Caco-2 (cell line): ENCODE measurements around the gene SCGB3A1. TPM values are rescaled to one million over a fixed set of nuclear protein-coding genes. Genes with fewer than 3 reads are reported as not detected.

Source experiments
- BruUV-seq: library from RNA; stranded (reverse); fragments of 400-500 nt; replicated peaks from 2 replicates; lab custom pipeline; 2021; lab: Mats Ljungman, UMichigan
- CTCF ChIA-PET: fragments of 300-600 bp; sonication (Branson Sonifier 250); formaldehyde crosslinking; loops from one replicate; lab custom pipeline; 2022; ENCODE audit warnings: antibody characterized with exemption; lab: Charles Lee
- POLR2A ChIA-PET: fragments of 300-600 bp; sonication (Branson Sonifier 250); formaldehyde crosslinking; loops from one replicate; lab custom pipeline; 2022; ENCODE audit warnings: antibody characterized with exemption; lab: Charles Lee
- DNase-seq, 2 experiments: peaks; one replicate each; pipeline versions ENCODE4 v3.0.0 to v3.0.0-alpha.2; 2020 to 2022
- H3K27me3 ChIP-seq: replicated peaks from 2 replicates; pipeline ENCODE4 v1.6.0; 2011; ENCODE audit warnings: low read length; ENCODE audit not compliant: control insufficient read depth, insufficient read depth
- H3K36me3 ChIP-seq: 2 replicates; pipeline ENCODE4 v1.5.1; 2011; ENCODE audit warnings: low read length; ENCODE audit not compliant: control insufficient read depth, insufficient read depth
- H3K4me1 ChIP-seq: fragments of 250-450 bp; sonication (Bioruptor Pico); 2 replicates; pipeline ENCODE4 v1.5.1; 2020; ENCODE audit warnings: mild to moderate bottlenecking
- H3K4me3 ChIP-seq: 2 replicates; pipeline ENCODE4 v1.5.1; 2011; ENCODE audit warnings: low read depth, mild to moderate bottlenecking, control low read depth, low read length
- H3K9me3 ChIP-seq: fragments of 250-450 bp; sonication (Bioruptor Pico); 2 replicates; pipeline ENCODE4 v1.5.1; 2020; ENCODE audit warnings: mild to moderate bottlenecking, moderate library complexity
- H3K27ac Mint-ChIP-seq: one replicate; pipeline ENCODE4 v1.8.0; 2022; ENCODE audit warnings: mixed read lengths; ENCODE audit not compliant: unreplicated experiment
- H3K27me3 Mint-ChIP-seq: one replicate; pipeline ENCODE4 v1.8.0; 2022; ENCODE audit warnings: mixed read lengths; ENCODE audit not compliant: insufficient read depth, unreplicated experiment
- H3K36me3 Mint-ChIP-seq: one replicate; pipeline ENCODE4 v1.8.0; 2022; ENCODE audit warnings: mild to moderate bottlenecking, mixed read lengths; ENCODE audit not compliant: insufficient read depth, unreplicated experiment
- H3K4me1 Mint-ChIP-seq: one replicate; pipeline ENCODE4 v1.8.0; 2022; ENCODE audit warnings: low read depth, mixed read lengths; ENCODE audit not compliant: unreplicated experiment
- H3K4me3 Mint-ChIP-seq: one replicate; pipeline ENCODE4 v1.8.0; 2022; ENCODE audit warnings: mild to moderate bottlenecking, moderate library complexity, mixed read lengths; ENCODE audit not compliant: unreplicated experiment
- H3K9me3 Mint-ChIP-seq: one replicate; pipeline ENCODE4 v1.8.0; 2022; ENCODE audit warnings: mixed read lengths; ENCODE audit not compliant: unreplicated experiment
- CTCF ChIP-seq, 2 experiments: fragments of 200-600 bp in 1 of 2; IDR thresholded peaks; 1 replicate in 1 of 2; 2 replicates in 1 of 2; pipeline versions ENCODE4 v1.5.1 to v1.8.0; 2011 to 2022; ENCODE audit warnings: antibody characterized with exemption in 1 of 2, control low read depth in 1 of 2, inconsistent platforms in 1 of 2, low read depth in 1 of 2, low read length in 1 of 2, mild to moderate bottlenecking in 1 of 2, moderate library complexity in 1 of 2; ENCODE audit not compliant: insufficient read depth in 1 of 2, severe bottlenecking in 1 of 2, unreplicated experiment in 1 of 2
- intact Hi-C: fragments of 100-400 bp; cut with micrococcal nuclease; formaldehyde crosslinking; loops from one replicate; pipeline ENCODE4 v1.10.0; 2022; ENCODE audit not compliant: unreplicated experiment
- total RNA-seq: library from RNA; stranded (reverse); gene quantifications from 2 replicates; pipeline ENCODE4 v1.2.3, GENCODE V29; 2022

SCGB3A1 gene
- total RNA-seq, 1 experiment from 2014 or later, result not detected

- no peak for DNase-seq
- H3K27me3 ChIP-seq, result no peaks in the 10 kb centered on the region
- no peak overlapping the region for H3K4me3 ChIP-seq
- CTCF ChIA-PET, result no interaction called here
- Mint-ChIP-seq H3K4me1 (no peaks in the 10 kb centered on the region), H3K36me3 (no peaks in the 10 kb centered on the region), H3K27ac (no peak overlapping the region), H3K4me3 (no peak overlapping the region), H3K9me3 (no peaks in the 10 kb centered on the region), H3K27me3 (peaks cover 5% of the 10 kb centered on the region)
- H3K9me3 ChIP-seq, result no peaks in the 10 kb centered on the region
- BruUV-seq, result no TSS peak
- no peaks in the 10 kb centered on the region for H3K4me1 ChIP-seq
- intact Hi-C loops, result no loop called here
- no peaks in the 10 kb centered on the region for H3K36me3 ChIP-seq
- POLR2A ChIA-PET, result interaction anchor here (0.6 kb wide), 1 partner anchor 11 kb away, joined by 3 read pairs; no protein-coding TSS in a partner anchor
- no peak for TF ChIP-seq CTCF (IDR thresholded peaks at IDR 0.05; ENCODE audit: insufficient read depth in 1 of 2, low read depth in 1 of 2, low read length in 1 of 2, severe bottlenecking in 1 of 2, unreplicated experiment in 1 of 2)
These were observed 22.5 kb upstream of the SCGB3A1 start for GRCh38 chr5:180613814-180614188.

- Mint-ChIP-seq H3K4me1 (no peaks in the 10 kb centered on the region), H3K9me3 (no peaks in the 10 kb centered on the region), H3K4me3 (no peak overlapping the region), H3K36me3 (no peaks in the 10 kb centered on the region), H3K27me3 (peaks cover 3% of the 10 kb centered on the region), H3K27ac (no peak overlapping the region)
- ChIA-PET CTCF (no interaction called here), POLR2A (interaction anchor here (0.6 kb wide), 1 partner anchor 11 kb away, joined by 3 read pairs; no protein-coding TSS in a partner anchor)
- Histone ChIP-seq H3K4me1 (peaks cover 3% of the 10 kb centered on the region; the same call in 1 of the 2 replicates), H3K36me3 (no peaks in the 10 kb centered on the region), H3K9me3 (no peaks in the 10 kb centered on the region), H3K27me3 (no peaks in the 10 kb centered on the region), H3K4me3 (no peak overlapping the region)
- BruUV-seq, result no TSS peak
- no peak for TF ChIP-seq CTCF (IDR thresholded peaks at IDR 0.05; ENCODE audit: insufficient read depth in 1 of 2, low read depth in 1 of 2, low read length in 1 of 2, severe bottlenecking in 1 of 2, unreplicated experiment in 1 of 2)
- intact Hi-C loops, result no loop called here
- no peak for DNase-seq
These were observed 22.0 kb upstream of the SCGB3A1 start for GRCh38 chr5:180613188-180613813.

GRCh38 chr5:180612683-180613082 is 21.4 kb upstream of the SCGB3A1 start:
- H3K4me3 ChIP-seq, result no peak overlapping the region
- no peaks in the 10 kb centered on the region for H3K27me3 ChIP-seq
- H3K4me1 ChIP-seq, result peaks cover 8% of the 10 kb centered on the region; the same call in 1 of the 2 replicates
- no peaks in the 10 kb centered on the region for H3K36me3 ChIP-seq
- no peaks in the 10 kb centered on the region for H3K9me3 Mint-ChIP-seq
- no peak overlapping the region for H3K27ac Mint-ChIP-seq
- intact Hi-C loops, result no loop called here
- no peaks in the 10 kb centered on the region for H3K4me1 Mint-ChIP-seq
- TF ChIP-seq CTCF (IDR thresholded peaks at IDR 0.05; ENCODE audit: insufficient read depth in 1 of 2, low read depth in 1 of 2, low read length in 1 of 2, severe bottlenecking in 1 of 2, unreplicated experiment in 1 of 2), result no peak
- H3K9me3 ChIP-seq, result no peaks in the 10 kb centered on the region
- H3K36me3 Mint-ChIP-seq, result no peaks in the 10 kb centered on the region
- no TSS peak for BruUV-seq
- H3K4me3 Mint-ChIP-seq, result no peak overlapping the region
- DNase-seq, result no peak
- ChIA-PET POLR2A (no interaction called here), CTCF (no interaction called here)
- H3K27me3 Mint-ChIP-seq, result peaks cover 3% of the 10 kb centered on the region
